GM12878 (cell line): ENCODE results near the gene ATG9A. TPM values are rescaled to one million over a fixed set of nuclear protein-coding genes. Genes with fewer than 3 reads are reported as not detected.

Source experiments
- ATAC-seq: fragments of 200-7000 bp; cut with Tn5 transposase; 3 replicates; pipeline ENCODE4 v1.9.1; 2020; ENCODE audit warnings: mild to moderate bottlenecking, moderate library complexity
- BruUV-seq: library from RNA; stranded (reverse); fragments of 400-500 nt; replicated peaks from 2 replicates; lab custom pipeline; 2021; lab: Mats Ljungman, UMichigan
- CTCF ChIA-PET: fragments of 300-600 bp; sonication (Branson Sonifier 250); formaldehyde crosslinking; extraction: SDS; loops from one replicate; lab custom pipeline; 2021; ENCODE audit warnings: inconsistent platforms; lab: Yijun Ruan, JAX
- POLR2A ChIA-PET: fragments of 350-600 bp; formaldehyde crosslinking; extraction: SDS; loops from one replicate; lab custom pipeline; 2021; ENCODE audit warnings: inconsistent platforms; lab: Charles Lee
- RAD21 ChIA-PET: fragments of 300-600 bp; sonication (Branson Sonifier 250); formaldehyde crosslinking; loops from one replicate; lab custom pipeline; 2023; ENCODE audit warnings: antibody characterized with exemption; ENCODE audit not compliant: unreplicated experiment; lab: Charles Lee
- SMC1A ChIA-PET: fragments of 300-600 bp; sonication (Branson Sonifier 250); formaldehyde crosslinking; loops from one replicate; lab custom pipeline; 2023; ENCODE audit not compliant: unreplicated experiment, uncharacterized antibody; lab: Charles Lee
- DNase-seq: peaks from one replicate; pipeline ENCODE4 v3.0.0-alpha.2; 2011; ENCODE audit warnings: low read depth, low spot score
- FAIRE-seq: peaks from 3 replicates; lab custom pipeline; 2011; peaks lifted over from hg19 to GRCh38; lab: Jason Lieb, UNC
- H2AFZ ChIP-seq: 2 replicates; pipeline ENCODE4 v1.6.0; 2011; ENCODE audit warnings: low read depth, low read length, control low read depth; ENCODE audit not compliant: control insufficient read depth
- H3K27ac ChIP-seq: 2 replicates; pipeline ENCODE4 v1.5.1; 2011; ENCODE audit warnings: control low read depth; ENCODE audit not compliant: control insufficient read depth, insufficient read depth
- H3K27me3 ChIP-seq, 2 experiments: replicated peaks in 1 of 2; 2 replicates each; pipeline versions ENCODE4 v1.6.0 to v1.6.1; 2011; ENCODE audit warnings: low read length in 1 of 2; ENCODE audit not compliant: control insufficient read depth in 2 of 2, insufficient read depth in 2 of 2
- H3K36me3 ChIP-seq, 2 experiments: 2 replicates each; pipeline ENCODE4 v1.5.1; 2011; ENCODE audit warnings: low read length in 1 of 2; ENCODE audit not compliant: control insufficient read depth in 2 of 2, insufficient read depth in 2 of 2
- H3K4me1 ChIP-seq: 2 replicates; pipeline ENCODE4 v1.6.1; 2011; ENCODE audit warnings: mild to moderate bottlenecking, low read length, moderate library complexity, mixed read lengths; ENCODE audit not compliant: control insufficient read depth, insufficient read depth
- H3K4me2 ChIP-seq: 2 replicates; pipeline ENCODE4 v1.6.0; 2011; ENCODE audit warnings: control low read depth; ENCODE audit not compliant: control insufficient read depth, insufficient read depth
- H3K4me3 ChIP-seq: fragments of 200-600 bp; sonication (generic); 2 replicates; pipeline ENCODE4 v1.5.1; 2016
- H3K79me2 ChIP-seq: 2 replicates; pipeline ENCODE4 v1.6.0; 2011; ENCODE audit warnings: low read length; ENCODE audit not compliant: control insufficient read depth, insufficient read depth
- H3K9ac ChIP-seq: 2 replicates; pipeline ENCODE4 v1.8.0; 2011; ENCODE audit warnings: low read length, control low read depth, mixed read lengths; ENCODE audit not compliant: control insufficient read depth, insufficient read depth
- H3K9me3 ChIP-seq: replicated peaks from 3 replicates; pipeline ENCODE4 v1.5.1; 2011; ENCODE audit warnings: mild to moderate bottlenecking, low read length; ENCODE audit not compliant: control insufficient read depth, insufficient read depth
- H4K20me1 ChIP-seq: 2 replicates; pipeline ENCODE4 v1.6.0; 2011; ENCODE audit not compliant: control insufficient read depth, insufficient read depth
- ASH2L ChIP-seq: fragments of 300-600, 200-600 bp; sonication (generic); IDR thresholded peaks from 2 replicates; pipeline ENCODE4 v1.6.1; 2017; ENCODE audit warnings: low read depth, mild to moderate bottlenecking, borderline replicate concordance
- CHD4 ChIP-seq: fragments of 200-600 bp; sonication (generic); IDR thresholded peaks from 2 replicates; pipeline ENCODE4 v1.6.1; 2016; ENCODE audit warnings: mild to moderate bottlenecking
- MEF2B ChIP-seq: fragments of 450-650 bp; IDR thresholded peaks from 2 replicates; pipeline ENCODE4 v1.6.1; 2018; ENCODE audit warnings: mild to moderate bottlenecking, moderate library complexity; ENCODE audit not compliant: partially characterized antibody, poor library complexity, severe bottlenecking
- MXI1 ChIP-seq: fragments of 150-350 bp; IDR thresholded peaks from 2 replicates; pipeline ENCODE4 v1.6.1; 2011; ENCODE audit warnings: low read depth, mild to moderate bottlenecking, inconsistent platforms, low read length, improper control_type of control experiment
- NFYA ChIP-seq: IDR thresholded peaks from 2 replicates; pipeline ENCODE4 v1.6.1; 2011; ENCODE audit warnings: low read depth, mild to moderate bottlenecking, low read length, improper control_type of control experiment, borderline replicate concordance
- PKNOX1 ChIP-seq: fragments of 450-650 bp; IDR thresholded peaks from 2 replicates; pipeline ENCODE4 v1.6.1; 2016; ENCODE audit warnings: mild to moderate bottlenecking
- POLR2A ChIP-seq: IDR thresholded peaks from 2 replicates; pipeline ENCODE4 v1.6.1; 2011; ENCODE audit warnings: low read depth, mild to moderate bottlenecking, low read length
- RUNX3 ChIP-seq: IDR thresholded peaks from 2 replicates; pipeline ENCODE4 v1.6.1; 2012; ENCODE audit warnings: low read length, inconsistent platforms
- SMARCA5 ChIP-seq: fragments of 450-650 bp; IDR thresholded peaks from 2 replicates; pipeline ENCODE4 v1.6.1; 2017; ENCODE audit warnings: mild to moderate bottlenecking
- SREBF2 ChIP-seq: IDR thresholded peaks from 2 replicates; pipeline ENCODE4 v1.6.1; 2012; ENCODE audit warnings: mild to moderate bottlenecking, low read length
- ZNF207 ChIP-seq: fragments of 450-650 bp; IDR thresholded peaks from 2 replicates; pipeline ENCODE4 v1.6.1; 2014; ENCODE audit warnings: antibody characterized with exemption, mild to moderate bottlenecking, borderline replicate concordance
- ZNF384 ChIP-seq: IDR thresholded peaks from 2 replicates; pipeline ENCODE4 v1.6.1; 2012; ENCODE audit warnings: low read depth, mild to moderate bottlenecking, low read length, improper control_type of control experiment, borderline replicate concordance
- WGBS: methylation state at CpG from one replicate; pipeline ENCODE4 v1.1.6; 2016; ENCODE audit warnings: low lambda C conversion rate; ENCODE audit not compliant: insufficient replicate concordance, insufficient coverage; ENCODE audit errors: missing lambda C conversion rate; 5-methylcytosine and 5-hydroxymethylcytosine counted together
- in situ Hi-C: fragments of 300-500 bp; cut with MboI; formaldehyde crosslinking; loops from 9 replicates; pipeline ENCODE4 v1.14.3; 2018; ENCODE audit warnings: mixed read lengths
- intact Hi-C: fragments of 100-400 bp; cut with micrococcal nuclease; formaldehyde crosslinking; loops from one replicate; pipeline ENCODE4 v1.14.2; 2022; ENCODE audit not compliant: unreplicated experiment
- polyA plus RNA-seq, 11 experiments: library from polyadenylated mRNA; depleted of rRNA in 4 of 11; unstranded in 6 of 11; stranded (reverse) in 5 of 11; fragments of >200 nt; fragmentation: Nextera tagmentation in 4 of 11; fragmentation: Illumina TruSeq in 1 of 11; extraction: Ambion mirVana in 4 of 11; extraction: Trizol in 1 of 11; gene quantifications; 1 replicate in 1 of 11; 2 replicates in 10 of 11; pipeline versions ENCODE4 v1.2.1 to v1.2.3, GENCODE V29; 2011 to 2016; ENCODE audit warnings: inconsistent platforms in 2 of 11, missing spikeins in 2 of 11, low read depth in 1 of 11
- total RNA-seq, 4 experiments: library from RNA; depleted of rRNA in 3 of 4; stranded (reverse); fragments of >200 nt in 3 of 4; fragmentation: Illumina TruSeq in 1 of 4; extraction: Trizol in 1 of 4; gene quantifications; 2 replicates each; pipeline versions ENCODE4 v1.2.1 to v1.2.3, GENCODE V29; 2013 to 2021
- TF ChIP-seq, protein P1 (sequence below): IDR thresholded peaks from 2 replicates; pipeline ENCODE4 v1.6.1; 2012; ENCODE audit warnings: mild to moderate bottlenecking, low read depth, low read length
- TF ChIP-seq, protein P2 (sequence below): fragments of 450-650 bp; IDR thresholded peaks from 2 replicates; pipeline ENCODE4 v1.6.1; 2018; ENCODE audit warnings: mild to moderate bottlenecking, low read depth, moderate library complexity; ENCODE audit not compliant: partially characterized antibody

The ATG9A gene
- total and polyA plus RNA-seq, 10 of the 15 experiments (the other 5 are each of a cell fraction or from before 2014, with no cell fraction given) = 0.16 to 37.5 (median 14.6) TPM; not detected in 1

DNA sequence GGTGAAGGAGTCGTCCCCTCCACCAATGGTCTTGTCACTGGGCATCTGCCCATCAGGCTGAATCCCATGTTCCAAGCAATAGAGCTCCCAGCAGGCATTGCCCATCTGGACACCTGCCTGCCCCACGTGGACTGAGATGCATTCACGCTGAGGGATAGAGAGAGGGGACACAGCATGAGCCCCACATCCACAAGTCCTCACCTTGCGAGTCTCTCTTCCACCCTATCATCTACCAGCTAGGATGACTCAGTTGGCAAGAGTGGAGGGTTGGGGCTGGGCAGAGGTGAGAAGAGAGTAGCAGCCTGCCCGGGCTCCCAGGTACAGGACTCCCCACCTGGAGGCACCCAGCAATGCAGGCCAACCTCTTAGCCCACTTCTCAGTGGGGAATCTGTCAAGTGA, 22.6 kb upstream of the ATG9A start:
- peaks cover 45% of the 10 kb centered on the region for H3K79me2 ChIP-seq
- 25% methylated on average over 5 of the region's 5 CpGs for WGBS
- H2AFZ ChIP-seq = no peak overlapping the region
- SMC1A ChIA-PET = interaction anchor here (0.8 to 8.6 kb wide), 9 partner anchors 13 to 398 kb away, joined by 3 to 98 read pairs (median 7); partner anchors contain the start of genes ANKZF1, ATG9A, CNPPD1 and DNAJB2
- peak overlapping the region; percentile 86 for H3K9ac ChIP-seq
- intact Hi-C loops = loop anchor here (2.0 kb wide), 2 partner anchors 23 to 75 kb away; partner anchors contain the start of genes ANKZF1, ATG9A and CNPPD1
- BruUV-seq = no TSS peak
- H4K20me1 ChIP-seq = 0 out of 2 replicates have a peak, but pooled peaks cover 4% of the 10 kb centered on the region
- peaks cover 37% of the 10 kb centered on the region for H3K4me1 ChIP-seq
- H3K4me2 ChIP-seq = peak overlapping the region; percentile 92
- CTCF ChIA-PET = interaction anchor here (0.6 to 6.1 kb wide), 7 partner anchors 22 to 982 kb away, joined by 3 to 65 read pairs (median 5); partner anchors contain the start of genes AAMP, ANKZF1, ATG9A and DNAJB2
- H3K9me3 ChIP-seq = no peaks in the 10 kb centered on the region
- RAD21 ChIA-PET = interaction anchor here (1.1 to 5.1 kb wide), 6 partner anchors 9 to 81 kb away, joined by 3 to 53 read pairs (median 4); partner anchors contain the start of gene DNAJB2
- peak overlapping the region; percentile 77 for H3K27ac ChIP-seq
- ATAC-seq = no peak
- POLR2A ChIA-PET = interaction anchor here (0.6 to 9.0 kb wide), 13 partner anchors 17 to 809 kb away, joined by 3 to 160 read pairs (median 5); partner anchors contain the start of genes ANKZF1, ATG9A, CNPPD1 and DNAJB2
- FAIRE-seq = no peak
- peaks cover 12 to 19% of the 10 kb centered on the region in 2 experiments for H3K36me3 ChIP-seq
- no peaks in the 10 kb centered on the region for H3K27me3 ChIP-seq
- in situ Hi-C loops = no loop called here
- DNase-seq = no peak
- peak overlapping the region; percentile 86 for H3K4me3 ChIP-seq
- TF ChIP-seq, protein P1, sequence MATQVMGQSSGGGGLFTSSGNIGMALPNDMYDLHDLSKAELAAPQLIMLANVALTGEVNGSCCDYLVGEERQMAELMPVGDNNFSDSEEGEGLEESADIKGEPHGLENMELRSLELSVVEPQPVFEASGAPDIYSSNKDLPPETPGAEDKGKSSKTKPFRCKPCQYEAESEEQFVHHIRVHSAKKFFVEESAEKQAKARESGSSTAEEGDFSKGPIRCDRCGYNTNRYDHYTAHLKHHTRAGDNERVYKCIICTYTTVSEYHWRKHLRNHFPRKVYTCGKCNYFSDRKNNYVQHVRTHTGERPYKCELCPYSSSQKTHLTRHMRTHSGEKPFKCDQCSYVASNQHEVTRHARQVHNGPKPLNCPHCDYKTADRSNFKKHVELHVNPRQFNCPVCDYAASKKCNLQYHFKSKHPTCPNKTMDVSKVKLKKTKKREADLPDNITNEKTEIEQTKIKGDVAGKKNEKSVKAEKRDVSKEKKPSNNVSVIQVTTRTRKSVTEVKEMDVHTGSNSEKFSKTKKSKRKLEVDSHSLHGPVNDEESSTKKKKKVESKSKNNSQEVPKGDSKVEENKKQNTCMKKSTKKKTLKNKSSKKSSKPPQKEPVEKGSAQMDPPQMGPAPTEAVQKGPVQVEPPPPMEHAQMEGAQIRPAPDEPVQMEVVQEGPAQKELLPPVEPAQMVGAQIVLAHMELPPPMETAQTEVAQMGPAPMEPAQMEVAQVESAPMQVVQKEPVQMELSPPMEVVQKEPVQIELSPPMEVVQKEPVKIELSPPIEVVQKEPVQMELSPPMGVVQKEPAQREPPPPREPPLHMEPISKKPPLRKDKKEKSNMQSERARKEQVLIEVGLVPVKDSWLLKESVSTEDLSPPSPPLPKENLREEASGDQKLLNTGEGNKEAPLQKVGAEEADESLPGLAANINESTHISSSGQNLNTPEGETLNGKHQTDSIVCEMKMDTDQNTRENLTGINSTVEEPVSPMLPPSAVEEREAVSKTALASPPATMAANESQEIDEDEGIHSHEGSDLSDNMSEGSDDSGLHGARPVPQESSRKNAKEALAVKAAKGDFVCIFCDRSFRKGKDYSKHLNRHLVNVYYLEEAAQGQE = no peak
- TF ChIP-seq CHD4 (no peak), SREBF2 (no peak), POLR2A (no peak), NFYA (no peak), ZNF384 (no peak), MXI1 (no peak), PKNOX1 (no peak), MEF2B (no peak), ASH2L (no peak), RUNX3 (no peak), SMARCA5 (no peak), ZNF207 (no peak)
- TF ChIP-seq, protein P2, sequence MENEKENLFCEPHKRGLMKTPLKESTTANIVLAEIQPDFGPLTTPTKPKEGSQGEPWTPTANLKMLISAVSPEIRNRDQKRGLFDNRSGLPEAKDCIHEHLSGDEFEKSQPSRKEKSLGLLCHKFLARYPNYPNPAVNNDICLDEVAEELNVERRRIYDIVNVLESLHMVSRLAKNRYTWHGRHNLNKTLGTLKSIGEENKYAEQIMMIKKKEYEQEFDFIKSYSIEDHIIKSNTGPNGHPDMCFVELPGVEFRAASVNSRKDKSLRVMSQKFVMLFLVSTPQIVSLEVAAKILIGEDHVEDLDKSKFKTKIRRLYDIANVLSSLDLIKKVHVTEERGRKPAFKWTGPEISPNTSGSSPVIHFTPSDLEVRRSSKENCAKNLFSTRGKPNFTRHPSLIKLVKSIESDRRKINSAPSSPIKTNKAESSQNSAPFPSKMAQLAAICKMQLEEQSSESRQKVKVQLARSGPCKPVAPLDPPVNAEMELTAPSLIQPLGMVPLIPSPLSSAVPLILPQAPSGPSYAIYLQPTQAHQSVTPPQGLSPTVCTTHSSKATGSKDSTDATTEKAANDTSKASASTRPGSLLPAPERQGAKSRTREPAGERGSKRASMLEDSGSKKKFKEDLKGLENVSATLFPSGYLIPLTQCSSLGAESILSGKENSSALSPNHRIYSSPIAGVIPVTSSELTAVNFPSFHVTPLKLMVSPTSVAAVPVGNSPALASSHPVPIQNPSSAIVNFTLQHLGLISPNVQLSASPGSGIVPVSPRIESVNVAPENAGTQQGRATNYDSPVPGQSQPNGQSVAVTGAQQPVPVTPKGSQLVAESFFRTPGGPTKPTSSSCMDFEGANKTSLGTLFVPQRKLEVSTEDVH = no peak
